22Rv1 (cell line): Measurements from ENCODE around the gene ERICH6.

ENCODE experiments used
- CTCF ChIP-seq: fragments of 450-650 bp; IDR thresholded peaks from 2 replicates; pipeline ENCODE4 v1.5.1; 2017; ENCODE audit warnings: mild to moderate bottlenecking
- ZFX ChIP-seq: fragments of 450-650 bp; IDR thresholded peaks from 2 replicates; pipeline ENCODE4 v1.6.1; 2017; ENCODE audit warnings: antibody characterized with exemption, borderline replicate concordance

GRCh38 chr3:150681057-150681456 is 22.7 kb downstream of the ERICH6 start:
- no peak for TF ChIP-seq CTCF
- TF ChIP-seq ZFX: no peak
